Choroid plexus epithelial cell (primary cell): ENCODE measurements around the gene PRKCE.

Experiments
- DNase-seq: peaks from one replicate; pipeline ENCODE4 v3.0.0-alpha.2; 2010; ENCODE audit warnings: low read depth
- H3K4me3 ChIP-seq: 2 replicates; pipeline ENCODE4 v1.5.1; 2011; ENCODE audit warnings: low read depth, mild to moderate bottlenecking, control low read depth, low read length, moderate library complexity
- TF ChIP-seq, protein P1 (sequence below): conservative IDR thresholded peaks from 2 replicates; pipeline ENCODE4 v1.5.1; 2011; ENCODE audit warnings: low read depth, mild to moderate bottlenecking, control low read depth, inconsistent platforms, low read length, moderate library complexity

PRKCE gene

GRCh38 chr2:45830322-45830721 lies 178.8 kb downstream of the PRKCE start:
- DNase-seq, result no peak
- no peak overlapping the region for H3K4me3 ChIP-seq
- TF ChIP-seq, protein P1, sequence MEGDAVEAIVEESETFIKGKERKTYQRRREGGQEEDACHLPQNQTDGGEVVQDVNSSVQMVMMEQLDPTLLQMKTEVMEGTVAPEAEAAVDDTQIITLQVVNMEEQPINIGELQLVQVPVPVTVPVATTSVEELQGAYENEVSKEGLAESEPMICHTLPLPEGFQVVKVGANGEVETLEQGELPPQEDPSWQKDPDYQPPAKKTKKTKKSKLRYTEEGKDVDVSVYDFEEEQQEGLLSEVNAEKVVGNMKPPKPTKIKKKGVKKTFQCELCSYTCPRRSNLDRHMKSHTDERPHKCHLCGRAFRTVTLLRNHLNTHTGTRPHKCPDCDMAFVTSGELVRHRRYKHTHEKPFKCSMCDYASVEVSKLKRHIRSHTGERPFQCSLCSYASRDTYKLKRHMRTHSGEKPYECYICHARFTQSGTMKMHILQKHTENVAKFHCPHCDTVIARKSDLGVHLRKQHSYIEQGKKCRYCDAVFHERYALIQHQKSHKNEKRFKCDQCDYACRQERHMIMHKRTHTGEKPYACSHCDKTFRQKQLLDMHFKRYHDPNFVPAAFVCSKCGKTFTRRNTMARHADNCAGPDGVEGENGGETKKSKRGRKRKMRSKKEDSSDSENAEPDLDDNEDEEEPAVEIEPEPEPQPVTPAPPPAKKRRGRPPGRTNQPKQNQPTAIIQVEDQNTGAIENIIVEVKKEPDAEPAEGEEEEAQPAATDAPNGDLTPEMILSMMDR, result no peak

GRCh38 chr2:45833301-45833967 lies 182.0 kb downstream of the PRKCE start:
- DNase-seq, result no peak
- TF ChIP-seq, protein P1, result no peak
- no peak overlapping the region for H3K4me3 ChIP-seq

DNA sequence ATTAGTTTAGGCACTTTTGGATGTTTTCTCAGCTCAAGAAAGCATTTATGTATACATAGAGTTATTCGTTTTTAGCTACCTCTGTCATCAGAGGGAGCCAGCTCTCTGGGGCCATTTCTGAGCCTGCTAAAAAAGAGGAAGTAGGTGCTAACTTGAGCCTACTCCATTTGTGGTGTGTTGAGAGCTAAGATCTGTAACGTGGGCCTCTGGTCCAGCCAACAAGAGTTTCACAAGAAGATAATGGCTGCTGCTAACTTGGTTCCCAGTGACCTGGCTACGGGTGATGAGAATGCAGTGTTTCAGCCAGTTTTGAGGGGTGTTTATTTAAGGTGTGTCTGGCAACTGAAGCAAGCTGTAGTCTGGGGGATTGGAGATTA lies 182.5 kb downstream of the PRKCE start:
- DNase-seq, result no peak
- no peak overlapping the region for H3K4me3 ChIP-seq

DNA sequence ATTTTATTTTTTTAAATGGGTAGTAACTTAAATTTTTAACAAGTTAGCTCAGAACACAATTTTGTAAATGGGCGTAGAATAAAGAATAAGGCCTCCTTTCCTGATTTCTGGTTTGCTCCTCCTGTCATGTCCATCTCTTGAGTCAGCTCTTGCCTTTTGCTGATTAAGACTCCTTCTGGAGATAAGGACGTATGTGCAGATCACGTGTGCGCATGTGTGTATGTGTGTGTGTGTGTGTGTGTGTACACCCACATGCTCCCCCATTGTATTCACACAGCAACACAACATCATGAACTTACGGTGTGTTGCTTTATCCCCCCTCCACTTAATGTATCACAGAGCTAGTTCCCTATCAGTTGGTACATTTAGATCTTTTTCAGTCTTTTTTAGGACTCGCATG lies 182.9 kb downstream of the PRKCE start:
- DNase-seq, result no peak
- TF ChIP-seq, protein P1, result no peak
- H3K4me3 ChIP-seq, result no peak overlapping the region

More for the DNA sequence above, 182.5 kb downstream of the PRKCE start:
- TF ChIP-seq, protein P1, result no peak

GRCh38 chr2:45834858-45835257 lies 183.4 kb downstream of the PRKCE start:
- DNase-seq, result no peak
- TF ChIP-seq, protein P1, result no peak
- no peak overlapping the region for H3K4me3 ChIP-seq

- TF ChIP-seq, protein P1, result no peak
- no peak for DNase-seq
- H3K4me3 ChIP-seq, result no peak overlapping the region
These were observed 184.8 kb downstream of the PRKCE start for GRCh38 chr2:45836316-45836715.

GRCh38 chr2:45836740-45837139 lies 185.3 kb downstream of the PRKCE start:
- no peak for DNase-seq
- TF ChIP-seq, protein P1, result no peak
- H3K4me3 ChIP-seq, result no peak overlapping the region
